Measurements from ENCODE around the gene ALKBH7. TPM values are rescaled to one million over a fixed set of nuclear protein-coding genes. Genes with fewer than 3 reads are reported as not detected.

Gene ALKBH7
- total RNA-seq, 4 donors from 2014 or later: 54.5 to 91.1 (median 77.4) TPM

DNA sequence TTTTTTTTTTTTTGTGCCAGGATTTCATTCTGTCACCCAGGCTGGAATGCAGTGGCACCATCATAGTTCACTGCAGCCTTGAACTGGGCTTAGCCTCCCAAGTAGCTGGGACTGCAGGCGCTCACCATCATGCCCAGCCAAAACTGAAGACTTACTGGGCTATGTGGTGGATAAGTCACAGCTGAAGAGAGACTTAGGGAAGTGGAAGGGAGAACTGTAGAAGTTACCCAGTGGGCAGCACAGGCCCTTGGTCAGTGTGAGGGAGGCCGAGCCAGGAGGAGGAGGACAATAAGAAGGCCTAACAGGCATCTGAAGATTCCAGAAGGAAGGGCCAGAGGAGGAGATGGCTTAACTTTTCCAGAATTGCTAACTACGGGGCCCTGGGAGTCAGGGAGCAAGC lies 7.2 kb downstream of the ALKBH7 start:
- intact Hi-C loops (cut with DNase I; ENCODE audit: low total_unique reads): no loop called here
- TF ChIP-seq, protein P1, sequence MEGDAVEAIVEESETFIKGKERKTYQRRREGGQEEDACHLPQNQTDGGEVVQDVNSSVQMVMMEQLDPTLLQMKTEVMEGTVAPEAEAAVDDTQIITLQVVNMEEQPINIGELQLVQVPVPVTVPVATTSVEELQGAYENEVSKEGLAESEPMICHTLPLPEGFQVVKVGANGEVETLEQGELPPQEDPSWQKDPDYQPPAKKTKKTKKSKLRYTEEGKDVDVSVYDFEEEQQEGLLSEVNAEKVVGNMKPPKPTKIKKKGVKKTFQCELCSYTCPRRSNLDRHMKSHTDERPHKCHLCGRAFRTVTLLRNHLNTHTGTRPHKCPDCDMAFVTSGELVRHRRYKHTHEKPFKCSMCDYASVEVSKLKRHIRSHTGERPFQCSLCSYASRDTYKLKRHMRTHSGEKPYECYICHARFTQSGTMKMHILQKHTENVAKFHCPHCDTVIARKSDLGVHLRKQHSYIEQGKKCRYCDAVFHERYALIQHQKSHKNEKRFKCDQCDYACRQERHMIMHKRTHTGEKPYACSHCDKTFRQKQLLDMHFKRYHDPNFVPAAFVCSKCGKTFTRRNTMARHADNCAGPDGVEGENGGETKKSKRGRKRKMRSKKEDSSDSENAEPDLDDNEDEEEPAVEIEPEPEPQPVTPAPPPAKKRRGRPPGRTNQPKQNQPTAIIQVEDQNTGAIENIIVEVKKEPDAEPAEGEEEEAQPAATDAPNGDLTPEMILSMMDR (IDR thresholded peaks at IDR 0.05): no peak
- TF ChIP-seq POLR2A (IDR thresholded peaks at IDR 0.05): no peak
- no peak for DNase-seq (ENCODE audit: low spot score in 2 of 2)
- WGBS, 2 donors: 71 to 100% methylated on average over 3 of the region's 3 CpGs
- H3K4me3 ChIP-seq (ENCODE audit: low read depth, poor library complexity, severe bottlenecking): no peak overlapping the region

DNA sequence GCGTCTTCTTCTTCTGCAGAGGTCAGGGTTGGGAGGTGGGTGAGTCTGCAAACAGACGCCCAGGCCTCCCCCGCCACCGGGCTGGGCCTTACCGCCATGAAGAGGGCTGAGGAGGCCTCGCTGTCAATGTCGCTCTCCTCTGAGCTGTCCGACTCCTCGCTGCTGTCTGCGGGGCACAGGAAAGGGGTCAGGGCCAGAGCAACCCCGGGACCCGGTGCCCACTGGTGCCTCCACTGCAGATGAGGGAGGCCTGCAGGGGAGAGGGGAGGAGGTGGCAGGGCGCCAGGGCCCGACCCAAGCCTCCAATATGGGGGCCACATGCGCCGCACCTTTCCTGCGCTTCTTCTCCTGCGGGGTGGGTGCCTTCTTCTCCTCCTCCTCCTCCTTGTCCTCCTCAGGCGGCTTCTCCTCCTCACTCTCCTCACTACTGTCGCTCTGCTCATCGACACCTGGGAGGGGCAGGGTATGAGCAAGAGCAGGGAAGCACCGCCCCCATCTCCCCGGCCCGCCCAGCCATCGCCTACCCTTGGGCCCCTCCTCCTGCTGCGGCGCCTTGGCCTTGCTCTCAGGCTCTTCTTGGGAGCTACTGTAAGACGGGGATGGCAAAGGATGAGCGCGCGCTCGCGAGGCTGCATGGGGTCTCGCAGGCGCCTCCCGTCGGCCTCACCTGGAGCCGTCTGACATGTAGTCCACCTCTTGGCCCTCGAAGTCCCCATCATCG lies 8.6 kb downstream of the ALKBH7 start:
- TF ChIP-seq POLR2A (IDR thresholded peaks at IDR 0.05): no peak
- TF ChIP-seq, protein P1 (IDR thresholded peaks at IDR 0.05): no peak
- intact Hi-C loops (cut with DNase I; ENCODE audit: low total_unique reads): no loop called here
- 95 to 98% methylated on average over 34 to 40 of the region's 40 CpGs for WGBS, 2 donors
- no peak overlapping the region for H3K4me3 ChIP-seq (ENCODE audit: low read depth, poor library complexity, severe bottlenecking)
- DNase-seq (ENCODE audit: low spot score in 2 of 2): no peak

GRCh38 chr19:6383188-6383587 lies 10.6 kb downstream of the ALKBH7 start:
- 95% methylated on average over 19 of the region's 19 CpGs for WGBS, 2 donors
- intact Hi-C loops (cut with DNase I; ENCODE audit: low total_unique reads): no loop called here
- TF ChIP-seq, protein P1 (IDR thresholded peaks at IDR 0.05): no peak
- no peak for TF ChIP-seq POLR2A (IDR thresholded peaks at IDR 0.05)
- H3K4me3 ChIP-seq (ENCODE audit: low read depth, poor library complexity, severe bottlenecking): no peak overlapping the region
- no peak for DNase-seq (ENCODE audit: low spot score in 2 of 2)

DNA sequence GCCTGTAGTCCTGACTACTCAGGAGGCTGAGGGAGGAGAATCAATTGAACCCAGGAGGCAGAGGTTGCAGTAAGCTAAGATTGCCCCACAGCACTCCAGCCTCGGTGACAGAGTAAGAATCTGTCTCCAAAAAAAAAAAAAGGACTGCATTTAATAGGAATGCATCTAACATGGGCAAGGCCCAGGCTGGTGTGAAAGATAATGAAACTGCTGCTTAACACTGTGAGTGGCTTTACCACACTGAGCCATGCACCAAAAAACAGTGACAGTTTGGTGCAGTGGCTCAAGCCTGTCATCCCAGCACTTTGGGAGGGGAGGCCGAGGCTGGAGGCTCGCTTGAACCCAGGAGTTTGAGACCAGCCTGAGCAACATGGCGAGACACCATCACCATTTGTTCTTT lies 11.8 kb downstream of the ALKBH7 start:
- intact Hi-C loops (cut with DNase I; ENCODE audit: low total_unique reads): no loop called here
- no peak for DNase-seq (ENCODE audit: low spot score in 2 of 2)
- WGBS, 2 donors: 93 to 94% methylated on average over 4 of the region's 4 CpGs

GRCh38 chr19:6387372-6387771 lies 14.8 kb downstream of the ALKBH7 start:
- no peak overlapping the region for H3K4me3 ChIP-seq (ENCODE audit: low read depth, poor library complexity, severe bottlenecking)
- 90 to 93% methylated on average over 18 to 19 of the region's 19 CpGs for WGBS, 2 donors
- intact Hi-C loops (cut with DNase I; ENCODE audit: low total_unique reads): no loop called here
- no peak for DNase-seq (ENCODE audit: low spot score in 2 of 2)
- TF ChIP-seq POLR2A (IDR thresholded peaks at IDR 0.05): no peak
- TF ChIP-seq, protein P1 (IDR thresholded peaks at IDR 0.05): no peak

More for the DNA sequence above, 11.8 kb downstream of the ALKBH7 start:
- no peak overlapping the region for H3K4me3 ChIP-seq (ENCODE audit: low read depth, poor library complexity, severe bottlenecking)
- TF ChIP-seq, protein P1 (IDR thresholded peaks at IDR 0.05): no peak
- TF ChIP-seq POLR2A (IDR thresholded peaks at IDR 0.05): no peak
